ENCODE data around the gene PINK1.

GRCh38 chr1:20601129-20601825 is 32.0 kb upstream of the PINK1 start:
- TF ChIP-seq CTCF (conservative IDR thresholded peaks at IDR 0.05 in 1 of 2, IDR thresholded peaks at IDR 0.05 in 1 of 2; ENCODE audit: low read depth in 1 of 2, low read length in 2 of 2) (no peak), EZH2 (IDR thresholded peaks at IDR 0.05; ENCODE audit: low read length, missing control alignments) (no peak)
